Measurements from ENCODE around the gene SNX33.

- TF ChIP-seq REST (IDR thresholded peaks at IDR 0.05; ENCODE audit: insufficient replicate concordance, low read depth) (no peak), CTCF (IDR thresholded peaks at IDR 0.05; ENCODE audit: insufficient read depth, low read length) (no peak), GABPA (IDR thresholded peaks at IDR 0.05; ENCODE audit: low read depth) (no peak), POLR2AphosphoS5 (IDR thresholded peaks at IDR 0.05; ENCODE audit: low read depth) (no peak)
These were observed 48.3 kb upstream of the SNX33 start for GRCh38 chr15:75599401-75599800.
